Neural crest cell (in vitro differentiated cells): Measurements from ENCODE around the gene PRKAG1. TPM values are rescaled to one million over a fixed set of nuclear protein-coding genes. Genes with fewer than 3 reads are reported as not detected.

Experiments
- DNase-seq: peaks from one replicate; pipeline ENCODE4 v3.0.0; 2021; ENCODE audit warnings: low read depth, mixed read lengths, low spot score
- H3K27ac Mint-ChIP-seq: one replicate; pipeline ENCODE4 v1.8.0; 2021; ENCODE audit warnings: mild to moderate bottlenecking, mixed read lengths; ENCODE audit not compliant: unreplicated experiment
- H3K27me3 Mint-ChIP-seq: 2 replicates; pipeline ENCODE4 v1.8.0; 2021; ENCODE audit warnings: low read depth, mild to moderate bottlenecking, mixed read lengths
- H3K36me3 Mint-ChIP-seq: 2 replicates; pipeline ENCODE4 v1.8.0; 2021; ENCODE audit warnings: low read depth, mild to moderate bottlenecking, mixed read lengths
- H3K4me1 Mint-ChIP-seq: 2 replicates; pipeline ENCODE4 v1.8.0; 2021; ENCODE audit warnings: mixed read lengths
- H3K4me3 Mint-ChIP-seq: one replicate; pipeline ENCODE4 v1.8.0; 2021; ENCODE audit warnings: mild to moderate bottlenecking, mixed read lengths
- H3K9me3 Mint-ChIP-seq: 2 replicates; pipeline ENCODE4 v1.8.0; 2021; ENCODE audit warnings: mixed read lengths
- total RNA-seq: library from RNA; stranded (reverse); gene quantifications from 2 replicates; pipeline ENCODE4 v1.2.1, GENCODE V29; 2021
- TF ChIP-seq, protein P1 (sequence below): fragments of 200-600 bp; sonication (generic); conservative IDR thresholded peaks from 2 replicates; pipeline ENCODE4 v1.5.0; 2021; ENCODE audit warnings: antibody characterized with exemption, mild to moderate bottlenecking

PRKAG1 gene
- total RNA-seq, 1 donor from 2014 or later = 58.5 TPM

- TF ChIP-seq, protein P1, sequence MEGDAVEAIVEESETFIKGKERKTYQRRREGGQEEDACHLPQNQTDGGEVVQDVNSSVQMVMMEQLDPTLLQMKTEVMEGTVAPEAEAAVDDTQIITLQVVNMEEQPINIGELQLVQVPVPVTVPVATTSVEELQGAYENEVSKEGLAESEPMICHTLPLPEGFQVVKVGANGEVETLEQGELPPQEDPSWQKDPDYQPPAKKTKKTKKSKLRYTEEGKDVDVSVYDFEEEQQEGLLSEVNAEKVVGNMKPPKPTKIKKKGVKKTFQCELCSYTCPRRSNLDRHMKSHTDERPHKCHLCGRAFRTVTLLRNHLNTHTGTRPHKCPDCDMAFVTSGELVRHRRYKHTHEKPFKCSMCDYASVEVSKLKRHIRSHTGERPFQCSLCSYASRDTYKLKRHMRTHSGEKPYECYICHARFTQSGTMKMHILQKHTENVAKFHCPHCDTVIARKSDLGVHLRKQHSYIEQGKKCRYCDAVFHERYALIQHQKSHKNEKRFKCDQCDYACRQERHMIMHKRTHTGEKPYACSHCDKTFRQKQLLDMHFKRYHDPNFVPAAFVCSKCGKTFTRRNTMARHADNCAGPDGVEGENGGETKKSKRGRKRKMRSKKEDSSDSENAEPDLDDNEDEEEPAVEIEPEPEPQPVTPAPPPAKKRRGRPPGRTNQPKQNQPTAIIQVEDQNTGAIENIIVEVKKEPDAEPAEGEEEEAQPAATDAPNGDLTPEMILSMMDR = no peak
- H3K4me3 Mint-ChIP-seq = no peak overlapping the region
- H3K4me1 Mint-ChIP-seq = peaks cover 19% of the 10 kb centered on the region
- peaks cover 18% of the 10 kb centered on the region for H3K36me3 Mint-ChIP-seq
- no peak for DNase-seq
- no peaks in the 10 kb centered on the region for H3K27me3 Mint-ChIP-seq
- no peaks in the 10 kb centered on the region for H3K9me3 Mint-ChIP-seq
- peak overlapping the region; percentile 12 for H3K27ac Mint-ChIP-seq
Measured at GRCh38 chr12:49051777-49052438, 33.3 kb upstream of the PRKAG1 start.

DNA sequence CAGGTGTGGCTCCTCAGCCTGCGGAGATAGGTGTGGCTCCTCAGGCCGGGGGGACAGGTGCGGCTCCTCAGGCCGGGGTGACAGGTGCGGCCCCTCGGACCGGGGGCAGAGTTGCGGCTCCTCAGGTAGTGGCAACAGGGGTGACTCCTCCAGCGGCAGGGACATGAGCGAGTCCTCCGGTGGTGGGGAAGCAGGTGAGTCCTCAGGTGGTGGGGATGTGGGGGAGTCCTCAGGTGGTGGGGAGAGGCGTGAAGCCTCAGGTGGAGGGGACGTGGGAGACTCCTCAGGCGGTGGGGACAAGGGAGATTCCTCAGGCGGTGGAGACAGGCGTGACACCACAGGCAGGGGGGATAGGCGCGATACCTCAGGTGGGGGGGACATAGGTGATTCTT is 32.8 kb upstream of the PRKAG1 start:
- H3K9me3 Mint-ChIP-seq = no peaks in the 10 kb centered on the region
- peaks cover 14% of the 10 kb centered on the region for H3K4me1 Mint-ChIP-seq
- H3K27ac Mint-ChIP-seq = no peak overlapping the region
- no peak for DNase-seq
- TF ChIP-seq, protein P1 = no peak
- no peak overlapping the region for H3K4me3 Mint-ChIP-seq
- H3K27me3 Mint-ChIP-seq = no peaks in the 10 kb centered on the region
- H3K36me3 Mint-ChIP-seq = peaks cover 18% of the 10 kb centered on the region

- Mint-ChIP-seq H3K4me3 (no peak overlapping the region), H3K27me3 (no peaks in the 10 kb centered on the region), H3K27ac (no peak overlapping the region), H3K9me3 (no peaks in the 10 kb centered on the region), H3K4me1 (peaks cover 8% of the 10 kb centered on the region), H3K36me3 (peaks cover 18% of the 10 kb centered on the region)
- TF ChIP-seq, protein P1 = no peak
- no peak for DNase-seq
Measured at GRCh38 chr12:49050507-49051372, 32.2 kb upstream of the PRKAG1 start.

- H3K9me3 Mint-ChIP-seq = no peaks in the 10 kb centered on the region
- H3K4me1 Mint-ChIP-seq = no peaks in the 10 kb centered on the region
- DNase-seq = no peak
- peaks cover 16% of the 10 kb centered on the region for H3K36me3 Mint-ChIP-seq
- H3K4me3 Mint-ChIP-seq = no peak overlapping the region
- TF ChIP-seq, protein P1 = no peak
- H3K27me3 Mint-ChIP-seq = no peaks in the 10 kb centered on the region
- no peak overlapping the region for H3K27ac Mint-ChIP-seq
Measured at GRCh38 chr12:49049566-49050224, 31.1 kb upstream of the PRKAG1 start.

DNA sequence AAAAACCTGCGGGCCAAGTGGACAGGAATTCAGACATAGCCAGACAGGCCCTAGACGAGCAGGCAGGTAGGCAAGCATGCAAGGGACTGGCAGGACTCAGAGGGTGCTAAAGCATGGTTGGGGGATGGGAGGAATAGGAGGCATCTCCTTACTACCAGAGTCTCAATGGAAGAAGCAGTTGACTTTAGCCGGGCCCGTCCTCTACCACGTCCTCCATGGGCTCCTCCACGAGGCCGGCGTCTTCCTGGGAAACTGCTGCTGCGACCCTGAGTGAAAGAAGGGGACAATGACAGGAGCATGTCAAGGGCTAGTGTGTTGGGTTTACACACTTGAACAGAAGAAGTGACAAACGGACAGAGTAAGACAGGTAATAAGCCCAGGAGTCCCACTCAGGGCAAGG is 30.4 kb upstream of the PRKAG1 start:
- DNase-seq = no peak
- H3K4me1 Mint-ChIP-seq = no peaks in the 10 kb centered on the region
- no peak overlapping the region for H3K4me3 Mint-ChIP-seq
- H3K36me3 Mint-ChIP-seq = peaks cover 18% of the 10 kb centered on the region
- no peak overlapping the region for H3K27ac Mint-ChIP-seq
- TF ChIP-seq, protein P1 = no peak
- no peaks in the 10 kb centered on the region for H3K9me3 Mint-ChIP-seq
- H3K27me3 Mint-ChIP-seq = no peaks in the 10 kb centered on the region
